Ureter (tissue), 1 donor: ENCODE measurements around the gene SOD3. TPM values are rescaled to one million over a fixed set of nuclear protein-coding genes. Genes with fewer than 3 reads are reported as not detected.
A peak's percentile ranks its signal among the peaks of the same experiment; 100 is the strongest.

Experiments
- DNase-seq: peaks from one replicate; pipeline ENCODE4 v3.0.0-alpha.2; 2020; ENCODE audit warnings: low spot score
- total RNA-seq: library from RNA; stranded (reverse); gene quantifications from one replicate; pipeline ENCODE4 v1.2.4, GENCODE V29; 2023
- donor health status: DM: yes; HTN: yes; CAD: no.

Gene SOD3, protein sequence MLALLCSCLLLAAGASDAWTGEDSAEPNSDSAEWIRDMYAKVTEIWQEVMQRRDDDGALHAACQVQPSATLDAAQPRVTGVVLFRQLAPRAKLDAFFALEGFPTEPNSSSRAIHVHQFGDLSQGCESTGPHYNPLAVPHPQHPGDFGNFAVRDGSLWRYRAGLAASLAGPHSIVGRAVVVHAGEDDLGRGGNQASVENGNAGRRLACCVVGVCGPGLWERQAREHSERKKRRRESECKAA
- 46.0 TPM for total RNA-seq

GRCh38 chr4:24794916-24795665, at the start of gene SOD3:
Gene SOD3 (plus strand): TSS chr4:24795573. CDS start chr4:24799522, 3,949 bp downstream.
- DNase-seq = peak; percentile 87

- DNase-seq = no peak
Observed at GRCh38 chr4:24747234-24747975, 48.0 kb upstream of the SOD3 start.

GRCh38 chr4:24748023-24748422, 47.4 kb upstream of the SOD3 start:
- no peak for DNase-seq

DNA sequence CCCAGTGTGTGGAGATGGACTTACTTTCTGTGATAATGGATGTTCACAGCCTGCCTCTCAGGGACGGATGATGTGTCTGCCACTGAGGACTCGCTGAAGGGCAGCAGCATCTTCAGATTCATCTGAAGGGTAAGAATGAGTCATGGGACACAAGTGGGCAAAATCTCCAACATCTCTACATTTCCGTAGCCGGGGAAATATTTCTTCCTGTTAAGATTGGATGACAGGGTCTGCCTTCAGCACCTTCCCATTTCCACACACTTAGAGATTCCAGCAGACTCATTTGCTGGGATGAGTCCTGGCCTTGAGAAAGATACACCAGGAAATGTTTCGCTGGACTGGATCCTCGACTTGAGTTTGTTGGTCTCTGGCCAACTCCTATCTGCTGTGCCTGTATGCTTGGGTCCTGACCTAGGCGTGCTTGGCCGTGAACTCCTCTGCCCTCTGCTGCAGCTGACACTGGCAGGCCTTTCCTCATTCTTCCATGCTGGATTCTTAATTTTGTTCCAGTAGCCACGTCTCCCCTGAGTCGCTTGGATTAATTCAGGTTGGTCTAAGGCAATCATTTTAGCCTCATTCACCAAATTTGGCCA, 46.5 kb upstream of the SOD3 start:
- no peak for DNase-seq

GRCh38 chr4:24750106-24750505, 45.3 kb upstream of the SOD3 start:
- no peak for DNase-seq

DNA sequence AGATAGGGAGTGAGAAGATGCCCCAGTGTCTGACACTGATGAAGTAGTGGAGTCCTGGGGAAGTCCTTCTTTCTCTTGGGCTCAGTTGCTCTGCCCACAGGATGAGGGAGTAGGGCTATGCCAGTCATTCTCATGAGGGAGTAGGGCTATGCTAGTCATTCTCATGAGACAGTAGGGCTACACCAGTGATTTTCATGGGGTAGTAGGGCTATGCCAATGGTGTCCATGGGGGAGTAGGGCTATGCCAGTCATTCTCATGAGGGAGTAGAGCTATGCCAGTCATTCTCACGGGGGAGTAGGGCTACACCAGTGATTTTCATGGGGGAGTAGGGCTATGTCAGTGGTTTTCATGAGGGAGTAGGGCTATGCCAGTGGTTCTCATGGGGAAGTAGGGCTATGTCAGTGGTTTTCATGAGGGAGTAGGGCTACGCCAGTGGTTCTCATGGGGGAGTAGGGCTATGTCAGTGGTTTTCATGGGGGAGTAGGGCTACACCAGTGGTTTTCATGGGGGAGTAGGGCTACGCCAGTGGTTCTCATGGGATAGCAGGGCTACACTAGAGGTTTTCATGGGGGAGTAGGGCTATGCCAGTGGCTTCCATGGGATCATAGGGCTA, 43.3 kb upstream of the SOD3 start:
- no peak for DNase-seq

- no peak for DNase-seq
Observed at GRCh38 chr4:24753519-24753918, 41.9 kb upstream of the SOD3 start.

- no peak for DNase-seq
Observed at GRCh38 chr4:24754571-24754970, 40.8 kb upstream of the SOD3 start.

- DNase-seq = peak; percentile 66
Observed at GRCh38 chr4:24763631-24764297, 31.6 kb upstream of the SOD3 start.

- DNase-seq = no peak
Observed at GRCh38 chr4:24764345-24764744, 31.0 kb upstream of the SOD3 start.

GRCh38 chr4:24765376-24765988, 29.9 kb upstream of the SOD3 start:
- DNase-seq = no peak

- no peak for DNase-seq
Observed at GRCh38 chr4:24768006-24768405, 27.4 kb upstream of the SOD3 start.

GRCh38 chr4:24768604-24769003, 26.8 kb upstream of the SOD3 start:
- no peak for DNase-seq

DNA sequence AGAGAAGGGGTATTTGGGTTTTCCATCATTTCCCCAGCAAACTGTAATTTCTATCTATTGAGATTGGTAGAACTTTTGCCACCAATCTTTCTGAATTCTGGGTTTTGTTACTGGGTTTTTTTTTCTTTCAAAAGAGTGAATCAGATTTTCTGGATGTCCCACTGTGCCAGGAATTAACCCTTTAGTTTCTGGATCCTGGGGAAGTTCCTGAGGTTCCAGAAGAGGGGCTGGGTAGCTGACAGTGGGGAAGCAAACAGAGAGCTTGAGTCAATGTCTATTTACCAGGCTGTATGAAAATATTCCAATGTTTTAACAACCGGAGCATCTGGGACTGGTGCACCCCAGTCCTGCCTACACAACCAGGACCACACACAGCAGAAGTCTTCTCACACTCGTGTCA, 25.8 kb upstream of the SOD3 start:
- DNase-seq = no peak

DNA sequence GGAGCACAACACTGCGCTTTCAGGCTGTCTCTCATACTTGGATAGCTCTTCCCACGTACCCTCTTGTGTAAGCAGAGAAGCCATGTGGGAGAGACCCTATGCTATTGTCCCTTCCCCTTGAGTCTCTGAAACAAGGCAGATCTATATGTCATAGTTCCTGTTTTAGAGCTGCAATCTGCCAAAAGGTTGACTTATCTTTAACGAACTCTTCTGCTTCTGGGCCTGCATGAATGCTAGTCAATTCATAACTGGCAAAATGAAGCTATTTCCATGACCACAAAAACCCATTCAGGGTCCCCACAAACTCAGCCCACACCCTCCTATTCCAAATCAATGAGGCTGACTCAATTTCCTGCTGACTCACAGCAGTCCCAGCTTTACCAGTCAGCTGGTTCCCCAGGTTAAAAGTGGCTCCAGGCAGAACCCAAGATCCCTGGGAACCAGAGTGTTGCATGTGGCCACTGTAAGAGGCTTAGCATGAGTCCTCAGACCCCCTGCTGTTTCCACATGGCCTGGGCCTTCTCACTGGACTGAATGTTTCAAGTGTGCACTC, 25.3 kb upstream of the SOD3 start:
- no peak for DNase-seq

- DNase-seq = no peak
Observed at GRCh38 chr4:24770667-24771066, 24.7 kb upstream of the SOD3 start.

DNA sequence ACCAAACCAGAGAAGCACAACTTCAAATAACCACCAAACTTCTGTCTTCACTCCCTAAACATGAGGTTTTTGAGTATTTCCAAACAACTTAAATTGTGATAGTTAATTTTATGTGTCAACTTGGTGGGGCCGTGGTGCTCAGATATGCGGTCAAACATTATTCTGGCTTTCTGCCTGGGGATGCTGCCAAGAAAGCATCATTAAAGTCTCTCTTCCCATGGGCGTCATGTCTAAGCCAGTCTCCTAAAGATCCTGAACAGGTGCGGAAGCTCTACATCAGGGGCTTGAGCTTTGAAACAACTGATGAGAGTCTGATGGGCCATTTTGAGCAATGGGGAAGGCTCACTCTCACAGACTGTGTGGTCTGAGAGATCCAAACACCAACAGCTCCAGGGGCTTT, 24.1 kb upstream of the SOD3 start:
- no peak for DNase-seq

DNA sequence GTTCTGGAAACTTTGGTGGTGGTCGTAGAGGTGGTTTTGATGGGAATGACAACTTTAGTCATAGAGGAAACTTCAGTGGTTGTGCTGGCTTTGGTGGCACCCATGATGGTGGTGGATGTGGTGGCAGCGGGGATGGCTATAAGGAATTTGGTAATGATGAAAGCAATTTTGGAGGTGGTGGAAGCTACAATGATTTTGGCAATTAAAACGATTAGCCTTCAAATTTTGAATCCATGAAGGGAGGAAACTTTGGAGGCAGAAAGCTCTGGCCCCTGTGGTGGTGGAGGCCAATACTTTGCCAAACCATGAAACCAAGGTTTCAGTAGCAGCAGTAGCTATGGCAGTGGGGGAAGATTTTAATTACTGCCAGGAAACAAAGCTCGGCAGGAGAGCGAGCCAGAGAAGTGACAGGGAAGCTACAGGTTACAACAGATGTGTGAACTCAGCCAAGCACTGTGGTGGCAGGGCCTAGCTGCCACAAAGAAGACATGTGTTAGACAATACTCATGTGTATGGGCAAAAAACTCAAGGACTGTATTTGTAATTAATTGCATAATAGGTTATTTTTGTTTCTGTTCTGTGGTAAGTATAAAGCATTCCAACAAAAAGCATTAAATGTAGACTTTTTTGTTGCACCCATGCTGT, 23.2 kb upstream of the SOD3 start:
- DNase-seq = no peak

- no peak for DNase-seq
Observed at GRCh38 chr4:24772952-24773351, 22.4 kb upstream of the SOD3 start.

GRCh38 chr4:24774452-24774851, 20.9 kb upstream of the SOD3 start:
- no peak for DNase-seq
